H1 (cell line): ENCODE results near the gene PRCP. TPM values are rescaled to one million over a fixed set of nuclear protein-coding genes. Genes with fewer than 3 reads are reported as not detected.

Source experiments
- CTCF ChIA-PET: fragments of 300-600 bp; sonication (Branson Sonifier 250); formaldehyde crosslinking; loops from one replicate; lab custom pipeline; 2021; ENCODE audit not compliant: partially characterized antibody; lab: Charles Lee
- POLR2A ChIA-PET: fragments of 300-600 bp; sonication (Branson Sonifier 250); formaldehyde crosslinking; loops from one replicate; lab custom pipeline; 2021; ENCODE audit warnings: inconsistent platforms; ENCODE audit not compliant: partially characterized antibody; lab: Charles Lee
- DNase-seq, 2 experiments: peaks; one replicate each; pipeline versions ENCODE4 v3.0.0 to v3.0.0-alpha.2; 2010 to 2022; ENCODE audit warnings: low spot score in 2 of 2, low read depth in 1 of 2, mixed read lengths in 1 of 2
- FAIRE-seq: peaks from 2 replicates; lab custom pipeline; 2011; peaks lifted over from hg19 to GRCh38; lab: Jason Lieb, UNC
- H2AFZ ChIP-seq: 2 replicates; pipeline ENCODE4 v1.8.1; 2012; ENCODE audit warnings: low read length, inconsistent platforms
- H2AK5ac ChIP-seq: 2 replicates; pipeline ENCODE4 v1.6.1; 2013; ENCODE audit warnings: low read depth, low read length
- H2BK120ac ChIP-seq: replicated peaks from 2 replicates; pipeline ENCODE3; 2013; ENCODE audit warnings: low read depth, low read length, inconsistent platforms
- H2BK12ac ChIP-seq: 2 replicates; pipeline ENCODE4 v1.6.1; 2013; ENCODE audit warnings: low read depth, low read length
- H2BK15ac ChIP-seq: 2 replicates; pipeline ENCODE4 v1.6.1; 2013; ENCODE audit warnings: low read length
- H2BK20ac ChIP-seq: 2 replicates; pipeline ENCODE4 v1.6.1; 2013; ENCODE audit warnings: low read length
- H2BK5ac ChIP-seq: 2 replicates; pipeline ENCODE4 v1.6.1; 2013; ENCODE audit warnings: low read depth, low read length
- H3K14ac ChIP-seq: 2 replicates; pipeline ENCODE4 v1.6.1; 2013; ENCODE audit warnings: inconsistent platforms; ENCODE audit not compliant: insufficient read length
- H3K18ac ChIP-seq: 2 replicates; pipeline ENCODE4 v1.6.1; 2013; ENCODE audit warnings: low read length; ENCODE audit errors: extremely low read depth
- H3K23ac ChIP-seq: 2 replicates; pipeline ENCODE4 v1.6.1; 2013; ENCODE audit warnings: inconsistent platforms; ENCODE audit not compliant: insufficient read length
- H3K23me2 ChIP-seq: 2 replicates; pipeline ENCODE4 v1.6.1; 2013; ENCODE audit warnings: low read depth, low read length
- H3K27ac ChIP-seq: 2 replicates; pipeline ENCODE4 v1.6.1; 2011; ENCODE audit warnings: low read depth, low read length, inconsistent platforms
- H3K27me3 ChIP-seq, 4 experiments: replicated peaks in 1 of 4; 1 replicate in 1 of 4; 2 replicates in 3 of 4; pipeline versions ENCODE4 v1.6.1 to v1.8.1; 2011 to 2013; ENCODE audit warnings: low read length in 3 of 4, mild to moderate bottlenecking in 3 of 4, inconsistent platforms in 2 of 4, mixed read lengths in 2 of 4, moderate library complexity in 1 of 4; ENCODE audit not compliant: control insufficient read depth in 3 of 4, insufficient read depth in 3 of 4; ENCODE audit errors: extremely low read depth in 1 of 4
- H3K36me3 ChIP-seq, 4 experiments: 2 replicates each; pipeline versions ENCODE4 v1.6.1 to v1.8.1; 2011 to 2013; ENCODE audit warnings: mild to moderate bottlenecking in 4 of 4, low read length in 3 of 4, moderate library complexity in 2 of 4, control low read depth in 1 of 4, inconsistent platforms in 1 of 4; ENCODE audit not compliant: insufficient read depth in 4 of 4, control insufficient read depth in 2 of 4
- H3K4ac ChIP-seq: replicated peaks from 2 replicates; pipeline ENCODE3; 2013; ENCODE audit warnings: low read length, low read depth, mixed read lengths, inconsistent platforms; ENCODE audit not compliant: insufficient read length
- H3K4me1 ChIP-seq, 4 experiments: replicated peaks in 1 of 4; 1 replicate in 1 of 4; 2 replicates in 3 of 4; pipeline versions ENCODE4 v1.6.1 to v1.8.1; 2011 to 2013; ENCODE audit warnings: low read length in 3 of 4, inconsistent platforms in 2 of 4, mixed read lengths in 1 of 4; ENCODE audit not compliant: insufficient read depth in 4 of 4, control insufficient read depth in 3 of 4
- H3K4me2 ChIP-seq, 2 experiments: 2 replicates each; pipeline versions ENCODE4 v1.6.1 to v1.8.1; 2011 to 2013; ENCODE audit warnings: low read depth in 2 of 2, low read length in 2 of 2, control low read depth in 1 of 2, inconsistent platforms in 1 of 2, mild to moderate bottlenecking in 1 of 2; ENCODE audit not compliant: insufficient read depth in 1 of 2
- H3K4me3 ChIP-seq, 4 experiments: fragments of 200-600, 300-600 bp in 1 of 4; sonication (generic), shearing (Covaris generic), sonication (Bioruptor Twin) in 1 of 4; 2 replicates each; pipeline versions ENCODE4 v1.5.1 to v1.8.1; 2011 to 2016; ENCODE audit warnings: low read length in 4 of 4, low read depth in 3 of 4, control low read depth in 2 of 4, inconsistent platforms in 2 of 4, mild to moderate bottlenecking in 2 of 4, mixed read lengths in 1 of 4, moderate library complexity in 1 of 4; ENCODE audit not compliant: insufficient read depth in 2 of 4; ENCODE audit errors: extremely low read depth in 1 of 4
- H3K56ac ChIP-seq: replicated peaks from 2 replicates; pipeline ENCODE3; 2013; ENCODE audit warnings: low read depth, mild to moderate bottlenecking, mixed read lengths, low read length, inconsistent platforms; ENCODE audit not compliant: insufficient read length
- H3K79me1 ChIP-seq: 2 replicates; pipeline ENCODE4 v1.6.1; 2013; ENCODE audit warnings: low read depth, low read length, control low read depth
- H3K79me2 ChIP-seq, 2 experiments: 2 replicates each; pipeline versions ENCODE4 v1.6.1 to v1.8.1; 2012 to 2013; ENCODE audit warnings: low read length in 2 of 2, mild to moderate bottlenecking in 2 of 2, inconsistent platforms in 1 of 2; ENCODE audit not compliant: insufficient read depth in 2 of 2, control insufficient read depth in 1 of 2
- H3K9ac ChIP-seq, 4 experiments: replicated peaks in 1 of 4; 1 replicate in 1 of 4; 2 replicates in 3 of 4; pipeline versions ENCODE4 v1.6.1 to v1.8.1; 2011 to 2013; ENCODE audit warnings: low read depth in 3 of 4, low read length in 3 of 4, control low read depth in 2 of 4, mild to moderate bottlenecking in 2 of 4, moderate library complexity in 2 of 4, inconsistent platforms in 1 of 4; ENCODE audit errors: extremely low read depth in 1 of 4
- H3K9me3 ChIP-seq, 2 experiments: 2 replicates each; pipeline versions ENCODE4 v1.6.1 to v1.8.1; 2012 to 2013; ENCODE audit warnings: mild to moderate bottlenecking in 2 of 2, moderate library complexity in 2 of 2, control low read depth in 1 of 2, inconsistent platforms in 1 of 2, low read depth in 1 of 2, low read length in 1 of 2, mixed read lengths in 1 of 2; ENCODE audit not compliant: insufficient read depth in 2 of 2
- H4K20me1 ChIP-seq, 2 experiments: replicated peaks in 1 of 2; 2 replicates each; pipeline versions ENCODE3 to v1.8.1; 2011 to 2013; ENCODE audit warnings: inconsistent platforms in 2 of 2, low read length in 2 of 2, mild to moderate bottlenecking in 1 of 2; ENCODE audit not compliant: insufficient read depth in 2 of 2, control insufficient read depth in 1 of 2
- H4K5ac ChIP-seq: 2 replicates; pipeline ENCODE4 v1.6.1; 2013; ENCODE audit warnings: low read length, low read depth, mixed read lengths, inconsistent platforms; ENCODE audit not compliant: insufficient read length
- H4K8ac ChIP-seq: 2 replicates; pipeline ENCODE4 v1.8.0; 2013; ENCODE audit warnings: mild to moderate bottlenecking, moderate library complexity, low read length, inconsistent platforms; ENCODE audit not compliant: insufficient read depth; ENCODE audit errors: extremely low read depth
- H4K91ac ChIP-seq: replicated peaks from 2 replicates; pipeline ENCODE3; 2013; ENCODE audit warnings: low read length, mixed read lengths, inconsistent platforms; ENCODE audit not compliant: insufficient read length
- BRCA1 ChIP-seq: IDR thresholded peaks from 2 replicates; pipeline ENCODE4 v1.6.1; 2012; ENCODE audit warnings: low read depth, low read length, improper control_type of control experiment
- CEBPB ChIP-seq: IDR thresholded peaks from 2 replicates; pipeline ENCODE4 v1.6.1; 2012; ENCODE audit warnings: low read depth, low read length
- FOSL1 ChIP-seq: IDR thresholded peaks from 2 replicates; pipeline ENCODE4 v1.6.1; 2011; ENCODE audit warnings: mild to moderate bottlenecking, low read depth, low read length, moderate library complexity; ENCODE audit not compliant: insufficient read depth
- MAFK ChIP-seq: IDR thresholded peaks from 2 replicates; pipeline ENCODE4 v1.6.1; 2012; ENCODE audit warnings: low read depth, mild to moderate bottlenecking, improper control_type of control experiment, low read length
- POU5F1 ChIP-seq: IDR thresholded peaks from 2 replicates; pipeline ENCODE4 v1.6.1; 2011; ENCODE audit warnings: low read depth, mild to moderate bottlenecking, low read length, moderate library complexity
- RAD21 ChIP-seq, 2 experiments: IDR thresholded peaks in 1 of 2; conservative IDR thresholded peaks in 1 of 2; 2 replicates each; pipeline ENCODE4 v1.6.1; 2011; ENCODE audit warnings: low read depth in 2 of 2, low read length in 2 of 2, improper control_type of control experiment in 1 of 2, inconsistent platforms in 1 of 2, mild to moderate bottlenecking in 1 of 2, moderate library complexity in 1 of 2
- SAP30 ChIP-seq: fragments of 300-600 bp; sonication (generic); IDR thresholded peaks from 2 replicates; pipeline ENCODE4 v1.7.1; 2012; ENCODE audit warnings: low read length, moderate library complexity, mild to moderate bottlenecking, inconsistent platforms; ENCODE audit not compliant: insufficient read depth, insufficient replicate concordance
- SIRT6 ChIP-seq: IDR thresholded peaks from one replicate; pipeline ENCODE4 v1.7.1; 2012; ENCODE audit warnings: low read length, inconsistent platforms
- SIX5 ChIP-seq: IDR thresholded peaks from 2 replicates; pipeline ENCODE4 v1.6.1; 2011; ENCODE audit warnings: mild to moderate bottlenecking, low read depth, low read length
- SP1 ChIP-seq: IDR thresholded peaks from 2 replicates; pipeline ENCODE4 v1.6.1; 2011; ENCODE audit warnings: low read depth, low read length
- SRF ChIP-seq: IDR thresholded peaks from 2 replicates; pipeline ENCODE4 v1.6.1; 2011; ENCODE audit warnings: mild to moderate bottlenecking, low read depth, low read length, moderate library complexity
- TAF7 ChIP-seq: optimal IDR thresholded peaks from 2 replicates; pipeline ENCODE3; 2011; ENCODE audit warnings: low read depth, mild to moderate bottlenecking, inconsistent platforms, low read length, moderate library complexity, borderline replicate concordance
- TBP ChIP-seq: IDR thresholded peaks from 2 replicates; pipeline ENCODE4 v1.6.1; 2011; ENCODE audit warnings: low read depth, low read length, improper control_type of control experiment
- WGBS, 2 experiments: shearing (Covaris generic) in 1 of 2; methylation state at CpG; one replicate each; pipeline versions ENCODE4 v1.1.6 to v1.1.7; 2013 to 2015; ENCODE audit warnings: low lambda C conversion rate in 2 of 2, mixed read lengths in 2 of 2, inconsistent platforms in 1 of 2, low coverage in 1 of 2, missing lambda C conversion rate in 1 of 2; ENCODE audit not compliant: insufficient replicate concordance in 2 of 2, insufficient coverage in 1 of 2, insufficient read length in 1 of 2; ENCODE audit errors: extremely low coverage in 1 of 2, missing lambda C conversion rate in 1 of 2; 5-methylcytosine and 5-hydroxymethylcytosine counted together
- polyA plus RNA-seq, 7 experiments: library from polyadenylated mRNA; depleted of rRNA in 3 of 7; stranded (reverse) in 5 of 7; unstranded in 2 of 7; fragments of >200 nt in 5 of 7; fragments of 200-250 nt in 2 of 7; gene quantifications; 1 replicate in 5 of 7; 2 replicates in 1 of 7; 4 replicates in 1 of 7; pipeline versions ENCODE4 v1.2.1 to v1.2.3, GENCODE V29; 2011 to 2013; ENCODE audit warnings: missing spikeins in 2 of 7, mixed read lengths in 2 of 7
- total RNA-seq: library from RNA; stranded (reverse); fragmentation: NEBNext Ultra II Directional; extraction: Animal tissue kit (Norgen Biotek cat#: 25700); gene quantifications from 2 replicates; pipeline ENCODE4 v1.2.1, GENCODE V29; 2021

Gene PRCP
- total and polyA plus RNA-seq, 2 of the 8 experiments (the other 6 are each of a cell fraction or from before 2014, with no cell fraction given): 63.8 to 84.4 TPM

- H4K91ac ChIP-seq: no peak overlapping the region
- no peak overlapping the region for H2BK120ac ChIP-seq
- peaks cover 6% of the 10 kb centered on the region for H3K23me2 ChIP-seq
- 0 out of 4 replicates have a peak, but pooled peaks cover 0 to under 1% of the 10 kb centered on the region in 2 experiments for H3K9me3 ChIP-seq
- peaks cover 3 to 11% (median 7%) of the 10 kb centered on the region in 4 experiments; a peak in 4 of 7 replicates for H3K4me1 ChIP-seq
- H4K5ac ChIP-seq: no peak overlapping the region
- peaks cover 0 to under 1% (median 0%) of the 10 kb centered on the region in 4 experiments; a peak in 2 of 8 replicates for H3K36me3 ChIP-seq
- WGBS, 2 experiments: 80% methylated on average over 1 of the region's 1 CpG; no CpG with 5 or more reads in 1 of the 2 experiments
- H3K79me1 ChIP-seq: no peaks in the 10 kb centered on the region; the same call in none of the 2 replicates
- no peak overlapping the region for H3K56ac ChIP-seq
- H3K4me2 ChIP-seq: no peak overlapping the region
- H2BK20ac ChIP-seq: no peak overlapping the region
- POLR2A ChIA-PET: interaction anchor here (0.6 kb wide), 1 partner anchor 23 kb away, joined by 3 read pairs; no protein-coding TSS in a partner anchor
- H2BK5ac ChIP-seq: no peak overlapping the region
- no peak overlapping the region for H3K27ac ChIP-seq
- no peak overlapping the region for H2BK15ac ChIP-seq
- DNase-seq: no peak
- no peak overlapping the region for H2BK12ac ChIP-seq
- peaks cover 12 to 88% of the 10 kb centered on the region in 2 experiments for H3K79me2 ChIP-seq
- H3K9ac ChIP-seq: no peak overlapping the region
- peaks cover 3 to 4% of the 10 kb centered on the region in 2 experiments for H4K20me1 ChIP-seq
- H3K4ac ChIP-seq: no peak overlapping the region
- no peak overlapping the region for H4K8ac ChIP-seq
- H2AFZ ChIP-seq: no peak overlapping the region
- CTCF ChIA-PET: interaction anchor here (0.8 to 1.5 kb wide), 2 partner anchors 17 to 22 kb away, joined by 3 read pairs; no protein-coding TSS in a partner anchor
- FAIRE-seq: no peak
- no peak overlapping the region for H3K4me3 ChIP-seq
- H3K27me3 ChIP-seq: no peaks in the 10 kb centered on the region
- no peak overlapping the region for H3K14ac ChIP-seq
- H3K18ac ChIP-seq: no peak overlapping the region
- H2AK5ac ChIP-seq: no peak overlapping the region
- no peak overlapping the region for H3K23ac ChIP-seq
- TF ChIP-seq SAP30 (no peak), CEBPB (no peak), FOSL1 (no peak), SIRT6 (no peak), MAFK (no peak), TAF7 (no peak), BRCA1 (no peak), SIX5 (no peak), SP1 (no peak), RAD21 (IDR thresholded peaks at IDR 0.05 in 1 of 2, conservative IDR thresholded peaks at IDR 0.05 in 1 of 2; ENCODE audit: low read depth in 2 of 2, low read length in 2 of 2) (peak in 1 of 2 experiments; percentile 49; a peak in 3 of 4 replicates), POU5F1 (no peak), SRF (no peak), TBP (no peak)
Observed at GRCh38 chr11:82906236-82906635, 6.0 kb upstream of the PRCP start.
